Stimulated activated CD4-positive, alpha-beta T cell treated with anti-CD3 and anti-CD28 coated beads, TNF-alpha, amount 100 ng/mL, for 1 hour (primary cell): ENCODE measurements around the gene EPDR1.

Experiments used
- DNase-seq, 3 donors: peaks; one replicate each; pipeline ENCODE4 v3.0.0-alpha.2; 2020; ENCODE audit warnings: low read depth in 3 of 3, low spot score in 1 of 3

The EPDR1 gene

GRCh38 chr7:37973915-37974314, 53.5 kb downstream of the EPDR1 start:
- no peak for DNase-seq

GRCh38 chr7:37974711-37975110, 54.3 kb downstream of the EPDR1 start:
- no peak for DNase-seq

DNA sequence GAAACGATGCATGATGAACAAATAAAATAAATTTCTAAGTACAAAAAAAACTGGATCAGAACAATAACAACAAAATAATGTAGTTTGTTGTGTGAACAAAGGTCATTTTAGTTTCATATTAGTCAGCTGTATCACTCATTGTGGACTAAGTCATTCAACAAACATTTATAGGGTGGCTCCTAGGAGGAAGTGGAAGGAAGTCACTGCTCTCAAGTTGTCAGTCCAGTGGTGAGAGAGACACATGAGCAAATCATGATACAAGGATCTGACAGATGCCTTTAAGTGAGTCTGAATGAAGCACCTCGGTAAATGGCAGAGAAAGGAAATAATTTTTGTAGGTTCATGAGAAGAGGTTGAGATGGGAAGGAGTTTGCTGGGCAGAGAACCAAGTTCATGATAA, 56.8 kb downstream of the EPDR1 start:
- no peak for DNase-seq

- no peak for DNase-seq
Observed at GRCh38 chr7:37981664-37982063, 61.2 kb downstream of the EPDR1 start.

DNA sequence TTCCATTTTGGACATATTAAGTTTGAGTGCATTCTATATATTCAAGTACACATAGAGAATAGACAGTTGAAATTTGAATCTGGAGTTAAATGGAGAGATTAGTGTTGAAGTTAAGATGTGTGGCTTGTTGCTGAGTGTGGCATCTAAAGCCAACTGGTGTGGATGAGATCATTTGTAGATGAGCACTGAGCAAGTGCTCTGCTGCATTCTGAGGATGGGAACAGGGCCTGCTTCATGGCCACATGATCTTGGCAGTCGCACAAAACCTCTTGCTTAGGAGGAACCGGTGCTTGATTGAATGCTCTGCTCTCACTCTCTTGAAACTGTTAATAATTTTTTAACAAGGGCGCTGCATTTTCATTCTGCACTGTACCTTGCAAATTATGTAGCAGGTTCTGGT, 62.0 kb downstream of the EPDR1 start:
- DNase-seq, result no peak

DNA sequence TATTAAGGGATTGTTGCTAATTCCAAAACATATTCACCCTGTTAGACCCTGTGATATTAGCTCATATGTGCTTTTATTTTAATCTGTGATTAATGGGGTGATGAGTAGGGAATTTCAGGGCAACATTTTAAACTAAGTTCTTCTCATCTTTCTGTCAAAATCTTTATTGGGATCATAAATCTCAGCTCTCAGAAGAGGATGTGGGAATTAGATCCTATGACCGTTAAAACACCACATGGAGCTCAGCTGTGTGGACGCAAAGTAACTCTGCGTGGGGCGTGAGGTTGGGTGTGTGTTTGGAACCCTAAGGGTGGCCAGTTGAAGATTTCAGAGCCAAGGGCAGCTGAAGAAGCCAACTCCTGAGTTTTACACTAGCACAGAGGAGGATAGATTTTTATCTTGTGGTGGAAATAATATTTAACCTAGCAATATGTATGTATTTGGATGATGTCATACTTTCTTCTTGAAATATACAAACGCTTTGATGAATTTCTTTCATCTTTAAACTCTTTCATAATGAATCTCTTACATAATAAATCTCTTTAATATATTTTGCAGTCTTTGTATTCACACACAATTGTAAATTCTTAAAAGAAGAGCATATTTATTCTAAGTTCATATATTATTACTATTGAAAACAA, 64.4 kb downstream of the EPDR1 start:
- DNase-seq, result no peak

GRCh38 chr7:37986908-37987330, 66.5 kb downstream of the EPDR1 start:
- DNase-seq, result no peak

GRCh38 chr7:37987732-37988131, 67.3 kb downstream of the EPDR1 start:
- DNase-seq, result no peak

DNA sequence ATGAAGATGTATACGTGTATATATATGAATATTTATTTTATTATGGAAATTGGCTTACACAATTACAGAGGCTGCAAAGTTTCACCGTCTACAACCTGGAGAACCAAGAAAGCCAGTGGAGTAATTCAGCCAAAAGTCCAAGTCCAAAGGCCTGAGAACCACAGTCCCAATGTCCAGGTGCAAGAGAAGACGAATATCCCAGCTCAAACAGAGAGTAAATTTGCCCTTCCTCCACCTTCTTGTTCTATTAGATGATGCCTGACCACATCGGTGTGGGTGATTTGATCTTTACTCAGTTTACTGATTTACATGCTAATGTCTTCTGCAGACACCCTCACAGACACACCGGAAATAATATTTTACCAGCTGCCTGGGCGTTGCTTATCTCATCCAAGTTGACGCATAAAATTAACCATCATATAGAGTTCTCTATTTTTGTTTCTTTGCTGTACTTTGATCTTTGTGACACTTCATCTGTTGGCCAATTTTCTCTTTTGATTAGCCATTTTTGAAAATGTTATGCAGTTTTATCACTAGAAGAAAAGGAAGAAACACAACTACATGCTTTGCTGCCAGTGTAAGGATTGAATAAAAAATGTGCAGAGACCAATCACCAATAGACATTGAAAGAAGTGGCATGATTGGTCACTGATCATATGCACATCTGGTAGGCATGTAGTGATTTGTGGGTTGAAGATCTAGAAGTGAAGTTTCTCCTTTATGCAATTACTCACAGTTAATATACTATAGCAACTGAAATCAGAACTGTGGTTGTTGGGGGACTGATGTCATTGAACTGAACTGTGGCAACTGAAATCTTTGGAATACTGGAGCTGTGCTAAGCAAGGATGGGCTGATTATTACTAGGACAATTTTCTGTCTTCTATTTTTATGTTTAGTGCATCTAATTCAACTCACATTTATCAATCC, 68.5 kb downstream of the EPDR1 start:
- no peak for DNase-seq

DNA sequence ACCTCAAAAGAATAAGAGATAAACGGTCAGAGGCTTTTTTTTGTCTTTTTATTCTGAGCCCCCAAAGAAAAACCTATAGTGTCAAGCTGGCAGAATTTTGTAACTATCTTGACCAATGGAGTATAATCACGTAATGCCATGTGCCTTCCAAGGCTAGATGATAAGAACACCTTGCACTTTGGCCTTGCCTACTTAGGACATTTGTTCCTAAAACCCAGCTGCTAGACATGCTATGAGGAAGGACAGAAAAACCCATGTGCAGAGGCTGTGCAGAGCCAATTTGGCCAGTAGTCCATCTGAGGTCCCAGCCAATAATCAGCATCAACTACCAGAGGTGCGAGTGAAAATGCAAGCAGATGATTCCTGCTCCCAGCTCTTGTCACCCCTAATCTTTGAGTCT, 69.9 kb downstream of the EPDR1 start:
- DNase-seq, result no peak

- no peak for DNase-seq
Observed at GRCh38 chr7:37993060-37993501, 72.6 kb downstream of the EPDR1 start.

GRCh38 chr7:37999673-38000072, 79.2 kb downstream of the EPDR1 start:
- no peak for DNase-seq

GRCh38 chr7:38000272-38000671, 79.8 kb downstream of the EPDR1 start:
- DNase-seq, result no peak
